WTC11 (cell line): ENCODE data around the gene CDA. TPM values are rescaled to one million over a fixed set of nuclear protein-coding genes. Genes with fewer than 3 reads are reported as not detected.

ENCODE experiments used
- ATAC-seq: fragments of 200-7000 bp; cut with Tn5 transposase; 2 replicates; pipeline ENCODE4 v1.10.0; 2021; ENCODE audit warnings: mild to moderate bottlenecking, moderate library complexity
- CTCF ChIA-PET: fragments of 300-600 bp; sonication (Branson Sonifier 250); formaldehyde crosslinking; loops from one replicate; lab custom pipeline; 2021; ENCODE audit warnings: antibody characterized with exemption; lab: Charles Lee
- POLR2A ChIA-PET: fragments of 350-600 bp; sonication (Branson Sonifier 250); formaldehyde crosslinking; loops from one replicate; lab custom pipeline; 2021; ENCODE audit warnings: antibody characterized with exemption; lab: Charles Lee
- DNase-seq: peaks from one replicate; pipeline ENCODE4 v3.0.0; 2021; ENCODE audit warnings: low spot score
- H3K27ac Mint-ChIP-seq: 2 replicates; pipeline ENCODE4 v1.8.0; 2021; ENCODE audit warnings: mixed read lengths
- H3K27me3 Mint-ChIP-seq: 2 replicates; pipeline ENCODE4 v1.8.0; 2021; ENCODE audit warnings: low read depth, mild to moderate bottlenecking, moderate library complexity, mixed read lengths
- H3K36me3 Mint-ChIP-seq: 2 replicates; pipeline ENCODE4 v1.8.0; 2021; ENCODE audit warnings: mixed read lengths
- H3K4me1 Mint-ChIP-seq: 2 replicates; pipeline ENCODE4 v1.8.0; 2022; ENCODE audit warnings: mixed read lengths
- H3K4me3 Mint-ChIP-seq: 2 replicates; pipeline ENCODE4 v1.8.0; 2021; ENCODE audit warnings: mild to moderate bottlenecking, moderate library complexity, mixed read lengths
- H3K9me3 Mint-ChIP-seq: 2 replicates; pipeline ENCODE4 v1.8.0; 2021; ENCODE audit warnings: mixed read lengths
- ATF2 ChIP-seq: sonication (generic); formaldehyde crosslinking; IDR thresholded peaks from 2 replicates; pipeline ENCODE4 v1.8.1; 2022; ENCODE audit warnings: low read depth, missing genetic modification reagents, borderline replicate concordance
- ATF6 ChIP-seq: sonication (generic); formaldehyde crosslinking; IDR thresholded peaks from 2 replicates; pipeline ENCODE4 v1.8.1; 2023; ENCODE audit warnings: mild to moderate bottlenecking, missing genetic modification reagents
- E2F1 ChIP-seq: sonication (generic); formaldehyde crosslinking; IDR thresholded peaks from 2 replicates; pipeline ENCODE4 v1.8.0; 2022; ENCODE audit warnings: mild to moderate bottlenecking, missing genetic modification reagents
- GRHL2 ChIP-seq: fragments of 250-450 bp; sonication (Bioruptor Pico); IDR thresholded peaks from 2 replicates; pipeline ENCODE4 v1.8.0; 2022; ENCODE audit warnings: mild to moderate bottlenecking, moderate library complexity; ENCODE audit not compliant: insufficient replicate concordance, severe bottlenecking
- GTF2I ChIP-seq: fragments of 250-450 bp; sonication (Bioruptor Pico); conservative IDR thresholded peaks from 2 replicates; pipeline ENCODE4 v1.4.0; 2021; ENCODE audit warnings: mild to moderate bottlenecking
- JAZF1 ChIP-seq: fragments of 250-450 bp; sonication (Bioruptor Pico); IDR thresholded peaks from 2 replicates; pipeline ENCODE4 v1.9.0; 2021; ENCODE audit warnings: moderate library complexity, mild to moderate bottlenecking, inconsistent platforms
- JUN ChIP-seq: sonication (generic); formaldehyde crosslinking; IDR thresholded peaks from 2 replicates; pipeline ENCODE4 v1.8.0; 2023; ENCODE audit warnings: mild to moderate bottlenecking, missing genetic modification reagents
- MLX ChIP-seq: sonication (generic); formaldehyde crosslinking; IDR thresholded peaks from 2 replicates; pipeline ENCODE4 v1.8.1; 2023; ENCODE audit warnings: mild to moderate bottlenecking, missing genetic modification reagents, moderate library complexity
- PREB ChIP-seq: sonication (generic); formaldehyde crosslinking; IDR thresholded peaks from 2 replicates; pipeline ENCODE4 v1.8.1; 2022; ENCODE audit warnings: mild to moderate bottlenecking, missing genetic modification reagents, moderate library complexity, borderline replicate concordance
- RORB ChIP-seq: fragments of 250-450 bp; sonication (Bioruptor Pico); IDR thresholded peaks from 2 replicates; pipeline ENCODE4 v1.9.0; 2021; ENCODE audit warnings: mild to moderate bottlenecking
- TEAD1 ChIP-seq: sonication (generic); formaldehyde crosslinking; IDR thresholded peaks from 2 replicates; pipeline ENCODE4 v1.8.0; 2022; ENCODE audit warnings: mild to moderate bottlenecking, missing genetic modification reagents
- ZNF138 ChIP-seq: sonication (generic); formaldehyde crosslinking; conservative IDR thresholded peaks from 2 replicates; pipeline ENCODE4 v1.8.1; 2022; ENCODE audit warnings: mild to moderate bottlenecking, moderate library complexity, missing genetic modification reagents
- total RNA-seq: library from RNA; stranded (reverse); gene quantifications from 3 replicates; pipeline ENCODE4 v1.2.3, GENCODE V29; 2021
- TF ChIP-seq, protein P1 (sequence below): sonication (generic); formaldehyde crosslinking; IDR thresholded peaks from 2 replicates; pipeline ENCODE4 v1.8.0; 2022; ENCODE audit warnings: mild to moderate bottlenecking, missing genetic modification reagents
- TF ChIP-seq, protein P2 (sequence below): sonication (generic); formaldehyde crosslinking; IDR thresholded peaks from 2 replicates; pipeline ENCODE4 v1.8.0; 2022; ENCODE audit warnings: missing genetic modification reagents
- TF ChIP-seq, protein P3 (sequence below): sonication (generic); formaldehyde crosslinking; IDR thresholded peaks from 2 replicates; pipeline ENCODE4 v1.8.0; 2023; ENCODE audit warnings: missing genetic modification reagents
- TF ChIP-seq, protein P4 (sequence below): fragments of 250-450 bp; sonication (Bioruptor Pico); IDR thresholded peaks from 2 replicates; pipeline ENCODE4 v1.9.0; 2021; ENCODE audit warnings: mild to moderate bottlenecking

The CDA gene
- total RNA-seq, 1 experiment from 2014 or later = 12.5 TPM

DNA sequence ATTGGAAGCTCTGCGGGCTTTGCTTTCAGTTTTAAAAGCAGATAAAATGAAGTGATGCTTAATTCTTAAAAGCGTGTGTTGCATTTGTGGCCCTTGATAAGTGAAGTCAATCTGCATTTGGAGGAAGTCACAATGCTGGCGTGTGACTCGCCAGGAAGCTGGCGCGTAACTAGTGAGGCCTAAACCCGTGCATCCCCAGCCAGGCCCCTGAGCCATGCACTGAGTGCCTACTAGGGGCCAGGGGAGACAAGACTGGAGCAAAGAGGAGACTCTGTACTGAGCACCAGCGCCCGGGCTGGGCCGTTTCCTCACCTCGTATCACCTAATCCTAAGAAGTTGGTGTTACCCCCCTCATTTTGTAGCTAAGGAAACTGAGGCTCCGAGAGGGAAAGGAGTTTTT, 76.8 kb downstream of the CDA start:
- ChIA-PET POLR2A (no interaction called here), CTCF (interaction anchor here (0.6 to 3.2 kb wide), 6 partner anchors 31 to 530 kb away, joined by 3 to 18 read pairs (median 4); no protein-coding TSS in a partner anchor)
- ATAC-seq (no peak), DNase-seq (no peak)
- Mint-ChIP-seq H3K9me3 (peaks cover 5% of the 10 kb centered on the region), H3K4me3 (no peak overlapping the region), H3K4me1 (peaks cover 9% of the 10 kb centered on the region), H3K27me3 (no peaks in the 10 kb centered on the region), H3K36me3 (peaks cover 5% of the 10 kb centered on the region), H3K27ac (no peak overlapping the region)
- TF ChIP-seq, protein P1, sequence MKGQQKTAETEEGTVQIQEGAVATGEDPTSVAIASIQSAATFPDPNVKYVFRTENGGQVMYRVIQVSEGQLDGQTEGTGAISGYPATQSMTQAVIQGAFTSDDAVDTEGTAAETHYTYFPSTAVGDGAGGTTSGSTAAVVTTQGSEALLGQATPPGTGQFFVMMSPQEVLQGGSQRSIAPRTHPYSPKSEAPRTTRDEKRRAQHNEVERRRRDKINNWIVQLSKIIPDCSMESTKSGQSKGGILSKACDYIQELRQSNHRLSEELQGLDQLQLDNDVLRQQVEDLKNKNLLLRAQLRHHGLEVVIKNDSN (CRISPR knock-in tag) = no peak
- TF ChIP-seq ZNF138 (CRISPR knock-in tag) = no peak
- TF ChIP-seq TEAD1 (CRISPR knock-in tag) = no peak
- no peak for TF ChIP-seq GTF2I (CRISPR knock-in tag)
- TF ChIP-seq PREB = no peak
- no peak for TF ChIP-seq ATF2 (CRISPR knock-in tag)
- no peak for TF ChIP-seq ATF6 (CRISPR knock-in tag)
- no peak for TF ChIP-seq E2F1 (CRISPR knock-in tag)
- no peak for TF ChIP-seq JAZF1

DNA sequence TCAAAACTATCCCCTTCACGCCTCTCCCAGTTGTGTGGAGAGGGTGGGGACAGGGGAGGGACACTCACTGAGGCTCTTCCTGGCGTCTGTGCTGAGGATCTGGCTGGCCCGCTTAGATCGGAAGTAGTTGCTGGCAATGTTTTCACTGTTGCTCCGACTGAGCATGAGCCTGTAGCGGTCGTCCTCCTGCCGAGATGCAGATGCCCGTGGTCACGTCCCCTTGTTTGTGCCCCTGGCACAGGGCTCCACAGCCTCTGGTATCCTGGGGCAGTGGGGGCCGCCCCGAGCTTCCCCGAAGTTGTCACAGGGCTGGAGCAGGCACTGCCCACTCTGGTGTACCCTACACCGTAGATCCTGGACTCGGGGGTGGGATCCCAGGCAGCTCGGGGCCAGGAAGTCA, 77.2 kb downstream of the CDA start:
- ChIA-PET POLR2A (no interaction called here), CTCF (interaction anchor here (0.5 to 3.2 kb wide), 5 partner anchors 31 to 529 kb away, joined by 3 to 18 read pairs (median 5); no protein-coding TSS in a partner anchor)
- no peak overlapping the region for H3K4me3 Mint-ChIP-seq
- DNase-seq (no peak), ATAC-seq (no peak)
- TF ChIP-seq GRHL2 (CRISPR knock-in tag) (no peak), ZNF138 (CRISPR knock-in tag) (no peak), MLX (no peak), JUN (CRISPR knock-in tag) (no peak), RORB (CRISPR knock-in tag) (no peak), ATF6 (CRISPR knock-in tag) (no peak)
- TF ChIP-seq, protein P2, sequence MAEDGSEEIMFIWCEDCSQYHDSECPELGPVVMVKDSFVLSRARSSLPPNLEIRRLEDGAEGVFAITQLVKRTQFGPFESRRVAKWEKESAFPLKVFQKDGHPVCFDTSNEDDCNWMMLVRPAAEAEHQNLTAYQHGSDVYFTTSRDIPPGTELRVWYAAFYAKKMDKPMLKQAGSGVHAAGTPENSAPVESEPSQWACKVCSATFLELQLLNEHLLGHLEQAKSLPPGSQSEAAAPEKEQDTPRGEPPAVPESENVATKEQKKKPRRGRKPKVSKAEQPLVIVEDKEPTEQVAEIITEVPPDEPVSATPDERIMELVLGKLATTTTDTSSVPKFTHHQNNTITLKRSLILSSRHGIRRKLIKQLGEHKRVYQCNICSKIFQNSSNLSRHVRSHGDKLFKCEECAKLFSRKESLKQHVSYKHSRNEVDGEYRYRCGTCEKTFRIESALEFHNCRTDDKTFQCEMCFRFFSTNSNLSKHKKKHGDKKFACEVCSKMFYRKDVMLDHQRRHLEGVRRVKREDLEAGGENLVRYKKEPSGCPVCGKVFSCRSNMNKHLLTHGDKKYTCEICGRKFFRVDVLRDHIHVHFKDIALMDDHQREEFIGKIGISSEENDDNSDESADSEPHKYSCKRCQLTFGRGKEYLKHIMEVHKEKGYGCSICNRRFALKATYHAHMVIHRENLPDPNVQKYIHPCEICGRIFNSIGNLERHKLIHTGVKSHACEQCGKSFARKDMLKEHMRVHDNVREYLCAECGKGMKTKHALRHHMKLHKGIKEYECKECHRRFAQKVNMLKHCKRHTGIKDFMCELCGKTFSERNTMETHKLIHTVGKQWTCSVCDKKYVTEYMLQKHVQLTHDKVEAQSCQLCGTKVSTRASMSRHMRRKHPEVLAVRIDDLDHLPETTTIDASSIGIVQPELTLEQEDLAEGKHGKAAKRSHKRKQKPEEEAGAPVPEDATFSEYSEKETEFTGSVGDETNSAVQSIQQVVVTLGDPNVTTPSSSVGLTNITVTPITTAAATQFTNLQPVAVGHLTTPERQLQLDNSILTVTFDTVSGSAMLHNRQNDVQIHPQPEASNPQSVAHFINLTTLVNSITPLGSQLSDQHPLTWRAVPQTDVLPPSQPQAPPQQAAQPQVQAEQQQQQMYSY = no peak
- TF ChIP-seq, protein P3, sequence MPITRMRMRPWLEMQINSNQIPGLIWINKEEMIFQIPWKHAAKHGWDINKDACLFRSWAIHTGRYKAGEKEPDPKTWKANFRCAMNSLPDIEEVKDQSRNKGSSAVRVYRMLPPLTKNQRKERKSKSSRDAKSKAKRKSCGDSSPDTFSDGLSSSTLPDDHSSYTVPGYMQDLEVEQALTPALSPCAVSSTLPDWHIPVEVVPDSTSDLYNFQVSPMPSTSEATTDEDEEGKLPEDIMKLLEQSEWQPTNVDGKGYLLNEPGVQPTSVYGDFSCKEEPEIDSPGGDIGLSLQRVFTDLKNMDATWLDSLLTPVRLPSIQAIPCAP = no peak
- TF ChIP-seq, protein P4, sequence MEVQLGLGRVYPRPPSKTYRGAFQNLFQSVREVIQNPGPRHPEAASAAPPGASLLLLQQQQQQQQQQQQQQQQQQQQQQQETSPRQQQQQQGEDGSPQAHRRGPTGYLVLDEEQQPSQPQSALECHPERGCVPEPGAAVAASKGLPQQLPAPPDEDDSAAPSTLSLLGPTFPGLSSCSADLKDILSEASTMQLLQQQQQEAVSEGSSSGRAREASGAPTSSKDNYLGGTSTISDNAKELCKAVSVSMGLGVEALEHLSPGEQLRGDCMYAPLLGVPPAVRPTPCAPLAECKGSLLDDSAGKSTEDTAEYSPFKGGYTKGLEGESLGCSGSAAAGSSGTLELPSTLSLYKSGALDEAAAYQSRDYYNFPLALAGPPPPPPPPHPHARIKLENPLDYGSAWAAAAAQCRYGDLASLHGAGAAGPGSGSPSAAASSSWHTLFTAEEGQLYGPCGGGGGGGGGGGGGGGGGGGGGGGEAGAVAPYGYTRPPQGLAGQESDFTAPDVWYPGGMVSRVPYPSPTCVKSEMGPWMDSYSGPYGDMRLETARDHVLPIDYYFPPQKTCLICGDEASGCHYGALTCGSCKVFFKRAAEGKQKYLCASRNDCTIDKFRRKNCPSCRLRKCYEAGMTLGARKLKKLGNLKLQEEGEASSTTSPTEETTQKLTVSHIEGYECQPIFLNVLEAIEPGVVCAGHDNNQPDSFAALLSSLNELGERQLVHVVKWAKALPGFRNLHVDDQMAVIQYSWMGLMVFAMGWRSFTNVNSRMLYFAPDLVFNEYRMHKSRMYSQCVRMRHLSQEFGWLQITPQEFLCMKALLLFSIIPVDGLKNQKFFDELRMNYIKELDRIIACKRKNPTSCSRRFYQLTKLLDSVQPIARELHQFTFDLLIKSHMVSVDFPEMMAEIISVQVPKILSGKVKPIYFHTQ = no peak
- peaks cover 9% of the 10 kb centered on the region for H3K4me1 Mint-ChIP-seq
- no peak overlapping the region for H3K27ac Mint-ChIP-seq
- no peaks in the 10 kb centered on the region for H3K27me3 Mint-ChIP-seq
- H3K36me3 Mint-ChIP-seq = peaks cover 4% of the 10 kb centered on the region
- H3K9me3 Mint-ChIP-seq = peaks cover 5% of the 10 kb centered on the region
